NB4 (cell line): ENCODE data around the gene UNC79.

ENCODE experiments used
- POLR2A ChIP-seq: IDR thresholded peaks from 2 replicates; pipeline ENCODE4 v1.6.1; 2011; ENCODE audit warnings: mild to moderate bottlenecking; ENCODE audit not compliant: insufficient read length; ENCODE audit errors: extremely low read depth
- TF ChIP-seq, protein P1 (sequence below): IDR thresholded peaks from one replicate; pipeline ENCODE4 v1.5.1; 2012; ENCODE audit warnings: low read depth, low read length

DNA sequence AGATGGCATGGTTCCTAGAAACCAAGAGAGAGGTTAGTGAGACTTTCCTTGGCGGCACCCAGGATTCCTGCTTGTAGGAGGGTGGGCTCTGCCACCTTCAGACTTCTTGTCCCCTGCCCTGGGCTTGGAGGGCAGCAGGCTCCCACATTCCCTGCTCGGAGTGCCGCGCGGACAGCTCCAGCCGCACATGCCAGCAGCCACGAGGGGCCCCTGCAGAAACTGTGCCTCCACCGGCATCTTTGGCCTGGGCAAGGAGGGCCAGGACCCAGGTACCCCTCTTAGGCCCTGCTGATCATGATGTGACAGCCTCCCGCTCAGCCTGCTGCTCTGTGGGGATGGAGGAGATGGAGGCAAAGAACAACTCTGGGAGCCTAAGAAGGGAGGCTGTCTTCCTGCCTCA is 295.3 kb downstream of the UNC79 start:
- TF ChIP-seq, protein P1, sequence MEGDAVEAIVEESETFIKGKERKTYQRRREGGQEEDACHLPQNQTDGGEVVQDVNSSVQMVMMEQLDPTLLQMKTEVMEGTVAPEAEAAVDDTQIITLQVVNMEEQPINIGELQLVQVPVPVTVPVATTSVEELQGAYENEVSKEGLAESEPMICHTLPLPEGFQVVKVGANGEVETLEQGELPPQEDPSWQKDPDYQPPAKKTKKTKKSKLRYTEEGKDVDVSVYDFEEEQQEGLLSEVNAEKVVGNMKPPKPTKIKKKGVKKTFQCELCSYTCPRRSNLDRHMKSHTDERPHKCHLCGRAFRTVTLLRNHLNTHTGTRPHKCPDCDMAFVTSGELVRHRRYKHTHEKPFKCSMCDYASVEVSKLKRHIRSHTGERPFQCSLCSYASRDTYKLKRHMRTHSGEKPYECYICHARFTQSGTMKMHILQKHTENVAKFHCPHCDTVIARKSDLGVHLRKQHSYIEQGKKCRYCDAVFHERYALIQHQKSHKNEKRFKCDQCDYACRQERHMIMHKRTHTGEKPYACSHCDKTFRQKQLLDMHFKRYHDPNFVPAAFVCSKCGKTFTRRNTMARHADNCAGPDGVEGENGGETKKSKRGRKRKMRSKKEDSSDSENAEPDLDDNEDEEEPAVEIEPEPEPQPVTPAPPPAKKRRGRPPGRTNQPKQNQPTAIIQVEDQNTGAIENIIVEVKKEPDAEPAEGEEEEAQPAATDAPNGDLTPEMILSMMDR: no peak
- no peak for TF ChIP-seq POLR2A
